Amniotic stem cell (primary cell): ENCODE measurements around the gene NCSTN.
"Not testable (repeated sequence)": the region's sequence is repeated elsewhere in the genome, so short reads cannot be mapped to it uniquely, and the experiment has no call there.

Experiments
- DNase-seq: peaks from one replicate; lab custom pipeline; 2025; lab: John Stamatoyannopoulos, UW

NCSTN gene

GRCh38 chr1:160371756-160372155 lies 28.6 kb downstream of the NCSTN start:
- DNase-seq: no peak

GRCh38 chr1:160373696-160374095 lies 30.5 kb downstream of the NCSTN start:
- no peak for DNase-seq

GRCh38 chr1:160374306-160375110 lies 31.3 kb downstream of the NCSTN start:
- no peak for DNase-seq

- DNase-seq: no peak
Measured at GRCh38 chr1:160375788-160376524, 32.8 kb downstream of the NCSTN start.

GRCh38 chr1:160376525-160377131 lies 33.4 kb downstream of the NCSTN start:
- peak; percentile 19 for DNase-seq

GRCh38 chr1:160377585-160378206 lies 34.5 kb downstream of the NCSTN start:
- no peak for DNase-seq

- not testable (repeated sequence) for DNase-seq
Measured at GRCh38 chr1:160384812-160385211, 41.6 kb downstream of the NCSTN start.

GRCh38 chr1:160388406-160388805 lies 45.2 kb downstream of the NCSTN start:
- not testable (repeated sequence) for DNase-seq

GRCh38 chr1:160394673-160395072 lies 51.5 kb downstream of the NCSTN start:
- no peak for DNase-seq

- DNase-seq: no peak
Measured at GRCh38 chr1:160397651-160398050, 54.5 kb downstream of the NCSTN start.

- no peak for DNase-seq
Measured at GRCh38 chr1:160398823-160399222, 55.6 kb downstream of the NCSTN start.

- no peak for DNase-seq
Measured at GRCh38 chr1:160399544-160400222, 56.5 kb downstream of the NCSTN start.

- DNase-seq: no peak
Measured at GRCh38 chr1:160400223-160400645, 57.1 kb downstream of the NCSTN start, which contains the start of gene VANGL2. VANGL2 (plus strand) TSS chr1:160400564; CDS start chr1:160415838, 15,274 bp downstream.

GRCh38 chr1:160400646-160401486 lies 57.7 kb downstream of the NCSTN start:
- no peak for DNase-seq

- no peak for DNase-seq
Measured at GRCh38 chr1:160401487-160401805, 58.3 kb downstream of the NCSTN start.

- DNase-seq: no peak
Measured at GRCh38 chr1:160402001-160402795, 59.0 kb downstream of the NCSTN start.

- no peak for DNase-seq
Measured at GRCh38 chr1:160403244-160403643, 60.1 kb downstream of the NCSTN start.

- DNase-seq: no peak
Measured at GRCh38 chr1:160404094-160404493, 60.9 kb downstream of the NCSTN start.

GRCh38 chr1:160405331-160405877 lies 62.2 kb downstream of the NCSTN start:
- no peak for DNase-seq
